ENCODE measurements around the gene GJA3. TPM values are rescaled to one million over a fixed set of nuclear protein-coding genes. Genes with fewer than 3 reads are reported as not detected.

Gene GJA3
- total RNA-seq, 2 experiments from 2014 or later, result not detected

DNA sequence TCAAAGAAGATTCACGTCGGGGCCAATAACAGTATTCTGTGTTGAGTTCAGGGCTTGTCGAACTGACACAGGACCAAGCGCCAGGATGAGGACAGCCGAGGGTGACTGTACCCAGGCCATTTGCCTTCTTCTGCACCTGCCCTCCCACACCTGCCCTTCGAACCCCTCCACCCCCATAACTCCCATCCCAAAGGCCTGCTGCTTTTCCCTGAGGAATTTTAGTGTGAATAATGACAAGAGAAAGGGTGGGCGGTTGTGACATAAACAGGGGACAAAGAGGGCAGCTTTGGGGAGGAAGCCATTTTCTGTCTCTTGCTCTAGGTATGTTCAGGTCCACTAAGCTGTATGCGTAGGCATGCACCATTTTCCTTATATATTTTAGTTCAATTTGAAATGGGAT lies 26.1 kb downstream of the GJA3 start:
- Histone ChIP-seq H3K9me3 (ENCODE audit: control insufficient read depth in 1 of 2, insufficient read depth in 1 of 2, low read length in 2 of 2) (peaks cover 0 to 8% of the 10 kb centered on the region in 2 experiments), H3K27ac (ENCODE audit: low read depth in 1 of 2, low read length in 2 of 2) (no peak overlapping the region), H3K4me3 (ENCODE audit: low read length) (no peak overlapping the region), H3K27me3 (ENCODE audit: control insufficient read depth in 1 of 2, insufficient read depth in 2 of 2, low read length in 2 of 2) (peaks cover 35 to 44% of the 10 kb centered on the region in 2 experiments), H3K4me1 (ENCODE audit: insufficient read depth, low read length) (peaks cover 7% of the 10 kb centered on the region), H3K36me3 (ENCODE audit: insufficient read depth, low read length) (no peaks in the 10 kb centered on the region)
- H3K4me1 Mint-ChIP-seq (ENCODE audit: low read depth), result no peaks in the 10 kb centered on the region
- no peaks in the 10 kb centered on the region for H3K9me3 Mint-ChIP-seq
- intact Hi-C loops (cut with DNase I, micrococcal nuclease), result no loop called here
- POLR2A ChIA-PET, result no interaction called here
- no peak for DNase-seq
- H3K36me3 Mint-ChIP-seq (ENCODE audit: low read depth), result no peaks in the 10 kb centered on the region
- H3K27me3 Mint-ChIP-seq, result peaks cover 43% of the 10 kb centered on the region
- H3K27ac Mint-ChIP-seq, result no peak overlapping the region
- no peak overlapping the region for H3K4me3 Mint-ChIP-seq
- CTCF ChIA-PET, result no interaction called here
- TF ChIP-seq, protein P1, sequence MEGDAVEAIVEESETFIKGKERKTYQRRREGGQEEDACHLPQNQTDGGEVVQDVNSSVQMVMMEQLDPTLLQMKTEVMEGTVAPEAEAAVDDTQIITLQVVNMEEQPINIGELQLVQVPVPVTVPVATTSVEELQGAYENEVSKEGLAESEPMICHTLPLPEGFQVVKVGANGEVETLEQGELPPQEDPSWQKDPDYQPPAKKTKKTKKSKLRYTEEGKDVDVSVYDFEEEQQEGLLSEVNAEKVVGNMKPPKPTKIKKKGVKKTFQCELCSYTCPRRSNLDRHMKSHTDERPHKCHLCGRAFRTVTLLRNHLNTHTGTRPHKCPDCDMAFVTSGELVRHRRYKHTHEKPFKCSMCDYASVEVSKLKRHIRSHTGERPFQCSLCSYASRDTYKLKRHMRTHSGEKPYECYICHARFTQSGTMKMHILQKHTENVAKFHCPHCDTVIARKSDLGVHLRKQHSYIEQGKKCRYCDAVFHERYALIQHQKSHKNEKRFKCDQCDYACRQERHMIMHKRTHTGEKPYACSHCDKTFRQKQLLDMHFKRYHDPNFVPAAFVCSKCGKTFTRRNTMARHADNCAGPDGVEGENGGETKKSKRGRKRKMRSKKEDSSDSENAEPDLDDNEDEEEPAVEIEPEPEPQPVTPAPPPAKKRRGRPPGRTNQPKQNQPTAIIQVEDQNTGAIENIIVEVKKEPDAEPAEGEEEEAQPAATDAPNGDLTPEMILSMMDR (IDR thresholded peaks at IDR 0.05), result no peak
- ATAC-seq (ENCODE audit: poor library complexity), result no peak

DNA sequence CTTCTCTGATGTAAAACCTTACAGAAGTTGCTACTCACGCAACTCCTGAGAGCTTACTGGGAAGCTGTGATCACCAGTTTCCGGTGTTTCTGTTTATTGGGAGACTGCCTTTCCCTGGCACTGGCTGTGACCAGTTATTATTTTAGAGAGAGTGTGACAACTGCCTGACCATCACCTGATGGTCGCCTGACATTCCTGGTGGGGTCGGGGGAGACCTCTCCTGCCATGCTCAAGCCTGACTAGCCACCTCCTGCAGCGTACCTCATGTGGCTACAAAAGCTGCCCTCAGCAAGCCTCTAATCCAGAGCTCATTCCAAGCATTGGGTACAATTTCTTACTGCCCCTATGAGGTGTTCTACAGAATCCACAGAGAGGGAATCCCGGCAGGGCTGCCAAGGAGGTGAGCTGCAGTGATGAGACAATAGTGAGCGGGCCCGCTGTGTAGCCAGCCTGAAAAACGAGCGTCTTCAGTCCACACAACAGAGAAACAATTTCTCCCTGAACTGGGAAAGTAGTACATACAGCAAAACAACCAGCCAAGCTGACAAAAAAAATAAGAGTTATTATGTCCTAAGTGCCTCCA lies 28.7 kb downstream of the GJA3 start:
- no peaks in the 10 kb centered on the region for H3K9me3 Mint-ChIP-seq
- no peak for DNase-seq
- no peaks in the 10 kb centered on the region for H3K36me3 Mint-ChIP-seq (ENCODE audit: low read depth)
- Histone ChIP-seq H3K27me3 (ENCODE audit: control insufficient read depth in 1 of 2, insufficient read depth in 2 of 2, low read length in 2 of 2) (peaks cover 47 to 54% of the 10 kb centered on the region in 2 experiments), H3K4me1 (ENCODE audit: insufficient read depth, low read length) (peaks cover 28% of the 10 kb centered on the region), H3K27ac (ENCODE audit: low read depth in 1 of 2, low read length in 2 of 2) (no peak overlapping the region), H3K4me3 (ENCODE audit: low read length) (no peak overlapping the region), H3K36me3 (ENCODE audit: insufficient read depth, low read length) (no peaks in the 10 kb centered on the region), H3K9me3 (ENCODE audit: control insufficient read depth in 1 of 2, insufficient read depth in 1 of 2, low read length in 2 of 2) (peaks cover 0 to 5% of the 10 kb centered on the region in 2 experiments)
- no peak overlapping the region for H3K4me3 Mint-ChIP-seq
- ATAC-seq (ENCODE audit: poor library complexity), result no peak
- TF ChIP-seq, protein P1 (IDR thresholded peaks at IDR 0.05), result no peak
- no peak overlapping the region for H3K27ac Mint-ChIP-seq
- H3K4me1 Mint-ChIP-seq (ENCODE audit: low read depth), result no peaks in the 10 kb centered on the region
- POLR2A ChIA-PET, result no interaction called here
- H3K27me3 Mint-ChIP-seq, result peaks cover 28% of the 10 kb centered on the region
- CTCF ChIA-PET, result interaction anchor here (0.8 kb wide), 1 partner anchor 65 kb away, joined by 4 read pairs; no protein-coding TSS in a partner anchor
- intact Hi-C loops (cut with DNase I, micrococcal nuclease), result no loop called here

DNA sequence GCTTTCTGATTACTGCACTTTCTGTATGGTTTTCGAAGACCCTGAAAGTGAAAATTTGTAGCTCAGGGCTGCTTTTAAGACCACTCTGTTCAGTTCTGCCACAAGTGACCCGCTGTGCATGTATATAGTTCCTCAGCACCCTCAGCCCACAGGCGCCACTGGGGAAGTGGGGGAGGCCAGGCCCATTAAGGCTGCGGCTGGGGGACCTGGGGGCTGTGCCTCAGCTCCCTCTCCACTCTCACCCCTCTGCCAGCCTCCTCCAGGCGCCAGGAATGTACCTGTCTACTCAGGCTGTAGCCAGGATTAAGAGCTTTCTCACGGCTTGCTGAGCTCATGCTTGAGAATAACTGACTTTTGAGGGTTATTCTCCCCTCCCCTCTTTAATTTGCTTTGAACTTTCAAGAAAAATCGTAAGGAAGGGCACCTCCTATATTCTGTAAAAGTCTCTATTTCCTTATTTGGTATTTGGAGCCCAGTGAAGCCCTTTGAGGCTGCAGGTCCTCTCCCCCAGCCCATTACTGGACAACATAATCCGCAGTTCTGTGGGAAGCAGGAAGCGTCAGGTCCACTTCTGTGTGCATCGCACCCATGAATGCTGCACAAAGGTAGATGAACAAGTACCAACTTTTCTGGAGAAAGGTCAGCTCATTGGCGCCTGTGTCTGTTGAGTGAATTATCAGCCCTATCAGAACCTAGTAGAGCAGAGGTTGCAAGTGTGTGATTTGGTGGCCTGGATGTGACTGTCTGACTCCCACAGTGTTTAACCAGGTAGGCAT lies 29.6 kb downstream of the GJA3 start:
- intact Hi-C loops (cut with DNase I, micrococcal nuclease), result no loop called here

More for the DNA sequence above, 29.6 kb downstream of the GJA3 start:
- H3K27ac Mint-ChIP-seq, result no peak overlapping the region
- ChIA-PET POLR2A (no interaction called here), CTCF (no interaction called here)
- ATAC-seq (ENCODE audit: poor library complexity), result no peak
- Histone ChIP-seq H3K9me3 (ENCODE audit: control insufficient read depth in 1 of 2, insufficient read depth in 1 of 2, low read length in 2 of 2) (no peaks in the 10 kb centered on the region), H3K4me1 (ENCODE audit: insufficient read depth, low read length) (peaks cover 23% of the 10 kb centered on the region), H3K4me3 (ENCODE audit: low read length) (no peak overlapping the region), H3K27me3 (ENCODE audit: control insufficient read depth in 1 of 2, insufficient read depth in 2 of 2, low read length in 2 of 2) (peaks cover 45 to 56% of the 10 kb centered on the region in 2 experiments), H3K27ac (ENCODE audit: low read depth in 1 of 2, low read length in 2 of 2) (no peak overlapping the region), H3K36me3 (ENCODE audit: insufficient read depth, low read length) (no peaks in the 10 kb centered on the region)
- H3K27me3 Mint-ChIP-seq, result peaks cover 22% of the 10 kb centered on the region
- TF ChIP-seq, protein P1 (IDR thresholded peaks at IDR 0.05), result no peak
- H3K36me3 Mint-ChIP-seq (ENCODE audit: low read depth), result no peaks in the 10 kb centered on the region
- H3K4me1 Mint-ChIP-seq (ENCODE audit: low read depth), result no peaks in the 10 kb centered on the region
- no peak for DNase-seq
- H3K4me3 Mint-ChIP-seq, result no peak overlapping the region
- no peaks in the 10 kb centered on the region for H3K9me3 Mint-ChIP-seq

All from CD4-positive, alpha-beta T cell (primary cell).